CD4-positive, alpha-beta T cell treated with Interleukin-6 for 4 hours (primary cell): ENCODE measurements around the gene ITGB3BP.
"Not testable (repeated sequence)": the region's sequence is repeated elsewhere in the genome, so short reads cannot be mapped to it uniquely, and the experiment has no call there.

ENCODE experiments used
- DNase-seq: peaks from one replicate; pipeline ENCODE4 v3.0.0-alpha.2; 2020; ENCODE audit warnings: mixed read lengths

Gene ITGB3BP

DNA sequence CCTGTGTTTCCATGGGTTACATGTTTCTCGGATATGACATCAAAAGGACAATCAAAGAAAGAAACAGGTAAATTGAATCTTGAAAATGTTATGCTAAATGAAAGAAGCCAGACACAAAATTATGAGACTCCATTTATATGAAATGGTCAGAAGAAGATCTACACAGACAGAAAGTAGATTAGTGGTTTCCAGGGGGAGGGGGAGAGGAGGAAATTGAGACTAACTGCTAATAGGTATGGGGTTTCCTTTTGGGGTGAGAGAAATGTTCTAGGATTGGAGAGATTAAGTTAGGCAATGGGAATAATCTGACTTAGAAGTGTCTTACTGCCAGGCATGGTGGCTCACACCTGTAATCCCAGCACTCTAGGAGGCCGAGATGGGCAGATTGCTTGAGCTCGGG is 21.8 kb downstream of the ITGB3BP start:
- no peak for DNase-seq

DNA sequence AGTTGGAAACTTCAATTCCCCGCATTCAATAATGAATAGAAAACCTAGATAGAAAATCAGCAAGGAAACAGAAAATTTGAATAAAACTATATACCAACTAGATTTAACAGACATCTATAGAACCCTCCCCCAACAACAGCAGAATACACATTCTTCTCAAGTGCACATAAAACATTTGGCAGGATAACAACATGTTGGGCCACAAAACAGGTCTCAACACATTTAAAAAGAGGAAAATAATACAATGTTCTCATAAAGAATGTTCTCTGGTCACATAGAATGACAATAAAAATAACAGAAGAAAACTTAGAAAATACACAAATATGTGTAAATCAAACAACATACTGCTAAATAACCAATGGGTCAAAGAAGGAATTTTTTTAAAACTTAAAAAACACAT is 24.9 kb downstream of the ITGB3BP start:
- DNase-seq, result no peak

DNA sequence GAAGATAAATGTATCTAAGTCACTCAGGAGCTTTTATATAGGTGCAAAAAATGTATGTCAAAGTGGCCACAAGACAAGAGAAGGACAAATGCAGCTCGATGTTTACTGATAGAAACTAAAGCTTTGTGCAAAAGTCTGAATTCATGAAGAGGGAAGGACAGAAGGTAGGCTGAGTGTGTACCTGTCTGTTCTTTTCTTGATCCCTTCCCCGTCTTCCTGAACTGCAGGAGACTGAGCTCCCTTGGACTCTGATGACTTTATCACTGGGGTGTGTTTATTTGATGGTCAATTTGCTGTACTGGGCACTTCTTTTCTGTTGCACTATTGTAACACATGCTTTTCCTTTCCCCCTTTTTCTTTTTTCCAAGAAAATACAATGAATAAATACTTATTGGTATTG is 25.4 kb downstream of the ITGB3BP start:
- no peak for DNase-seq

DNA sequence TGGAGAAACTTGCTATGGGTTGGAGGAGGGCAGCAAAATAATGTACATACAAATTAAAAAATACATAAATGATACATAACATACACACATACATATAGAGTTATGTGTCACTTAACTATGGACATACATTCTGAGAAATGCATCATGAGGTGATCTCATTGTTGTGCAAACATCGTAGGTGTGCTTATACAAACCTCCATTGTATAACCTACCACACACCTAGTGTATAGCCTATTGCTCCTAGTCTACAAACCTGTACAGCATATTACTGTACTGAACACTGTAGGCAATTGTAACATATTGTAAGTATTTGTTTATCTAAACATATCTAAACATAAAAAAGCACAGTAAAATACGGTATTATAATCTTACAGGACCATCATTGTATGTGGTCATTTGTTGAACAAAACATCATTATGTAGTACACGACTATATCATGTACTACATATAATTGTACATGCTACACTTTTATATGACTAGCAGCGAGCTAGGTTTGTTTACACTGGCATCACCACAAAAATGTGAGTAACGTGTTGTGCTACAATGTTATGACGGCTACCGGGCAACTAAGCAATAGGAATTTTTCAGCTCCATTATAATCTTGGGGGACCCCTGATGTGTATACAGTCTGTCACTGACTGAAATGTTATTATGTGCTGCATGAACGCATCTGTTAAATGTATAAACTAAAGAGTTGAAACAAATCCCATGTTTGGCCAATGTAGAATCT is 35.5 kb downstream of the ITGB3BP start:
- no peak for DNase-seq

DNA sequence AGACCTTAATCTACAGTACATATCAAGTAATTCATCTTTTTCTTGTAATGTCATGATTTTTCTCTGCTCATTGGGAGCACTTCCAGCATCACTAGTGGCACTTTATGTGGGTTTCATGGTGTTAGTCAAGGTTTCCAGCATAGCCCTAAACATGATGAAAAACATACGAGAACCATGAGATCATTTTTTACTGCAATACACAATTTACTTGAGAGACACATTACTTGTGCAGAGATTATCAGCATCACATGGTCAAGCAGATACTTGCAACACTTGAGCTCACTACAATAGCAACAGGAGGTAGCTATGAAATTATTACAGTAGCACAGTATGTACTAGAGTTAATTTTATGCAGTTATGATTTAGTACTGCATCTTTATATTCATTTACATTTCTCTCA is 36.4 kb downstream of the ITGB3BP start:
- DNase-seq, result no peak

DNA sequence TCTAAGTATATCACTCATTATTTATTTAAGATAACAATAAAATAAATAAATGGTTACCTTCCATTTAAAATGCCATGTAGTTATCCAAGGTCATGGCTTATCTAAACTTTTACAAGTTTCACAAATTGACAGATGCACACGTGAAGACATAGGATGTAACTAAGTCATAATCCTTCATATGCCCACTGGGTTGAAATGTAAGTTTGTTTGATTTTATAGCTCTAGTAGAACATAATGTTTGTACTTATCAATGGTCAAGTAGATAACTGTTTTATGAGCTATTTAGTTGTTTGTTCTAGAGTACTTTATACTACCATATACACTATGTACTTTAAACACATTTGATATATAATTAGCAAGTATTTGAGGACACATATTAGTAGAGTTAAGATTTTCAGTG is 43.0 kb downstream of the ITGB3BP start:
- DNase-seq, result no peak

DNA sequence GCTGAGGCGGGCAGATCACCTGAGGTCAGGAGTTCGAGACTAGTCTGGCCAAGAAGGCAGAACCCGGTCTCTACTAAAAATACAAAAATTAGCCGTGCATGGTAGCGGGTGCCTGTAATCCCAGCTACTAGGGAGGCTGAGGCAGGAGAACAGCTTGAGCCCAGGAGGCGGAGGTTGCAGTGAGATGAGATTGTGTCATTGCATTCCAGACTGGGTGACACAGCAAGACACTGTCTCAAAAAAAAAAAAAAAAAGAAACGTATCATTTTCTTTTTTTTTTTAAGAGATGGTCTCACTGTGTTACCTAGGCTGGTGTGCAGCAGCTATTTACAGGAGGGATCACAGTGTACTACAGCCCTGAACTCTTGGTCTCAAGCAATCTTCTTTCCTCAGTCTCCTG is 47.3 kb downstream of the ITGB3BP start:
- DNase-seq, result no peak

DNA sequence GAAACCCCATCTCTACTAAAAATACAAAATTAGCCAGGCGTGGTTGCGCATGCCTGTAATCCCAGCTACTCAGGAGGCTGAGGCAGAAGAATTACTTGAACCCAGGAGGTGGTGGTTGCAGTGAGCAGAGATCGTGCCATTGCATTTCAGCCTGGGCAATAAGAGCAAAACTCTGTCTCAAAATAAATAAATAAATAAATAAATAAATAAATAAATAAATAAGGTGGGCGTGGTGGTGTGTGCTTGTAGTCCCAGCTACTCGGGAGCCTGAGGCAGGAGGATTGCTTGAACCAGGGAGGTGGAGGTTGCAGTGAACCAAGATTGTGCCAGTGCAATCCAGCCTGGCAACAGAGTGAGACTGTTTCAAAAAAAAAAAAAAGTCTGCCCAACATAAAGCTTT is 54.3 kb downstream of the ITGB3BP start:
- not testable (repeated sequence) for DNase-seq

DNA sequence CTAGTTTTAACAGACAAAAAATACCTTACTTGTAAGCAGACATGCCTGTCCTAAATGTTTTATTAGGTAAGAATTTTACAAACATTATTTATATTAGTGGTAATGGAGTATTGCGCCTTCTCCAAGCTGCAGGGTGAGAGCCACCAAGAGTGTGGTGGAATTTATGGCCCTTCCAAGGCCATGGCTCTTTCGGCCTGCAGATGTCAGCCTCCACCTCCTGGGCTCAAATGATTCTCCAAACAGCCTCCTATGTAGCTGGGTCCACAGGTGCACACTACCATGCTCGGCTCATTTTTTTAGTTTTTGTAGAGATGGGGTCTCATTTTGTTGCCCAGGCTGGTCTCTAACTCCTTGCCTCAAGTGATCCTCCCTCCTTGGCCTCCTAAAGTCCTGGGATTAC is 56.3 kb downstream of the ITGB3BP start:
- no peak for DNase-seq

DNA sequence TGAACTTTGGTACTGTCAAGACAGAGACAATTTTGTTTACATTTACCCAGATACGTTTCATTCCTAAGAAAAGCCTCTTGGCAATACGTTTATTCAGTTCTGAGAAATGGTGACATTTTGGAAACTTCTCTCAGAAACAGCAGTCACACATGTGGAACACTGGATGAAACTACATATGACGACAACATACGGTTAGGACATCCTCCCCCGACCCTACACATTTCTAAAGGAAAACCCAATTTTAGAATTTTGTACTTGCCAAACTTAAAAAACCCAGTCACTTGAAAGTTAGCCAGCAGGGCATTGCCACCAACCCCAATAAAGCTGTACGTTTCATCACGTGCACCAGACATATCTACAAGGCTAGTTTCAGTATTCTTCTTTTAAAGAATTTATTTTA is 56.8 kb downstream of the ITGB3BP start:
- no peak for DNase-seq

DNA sequence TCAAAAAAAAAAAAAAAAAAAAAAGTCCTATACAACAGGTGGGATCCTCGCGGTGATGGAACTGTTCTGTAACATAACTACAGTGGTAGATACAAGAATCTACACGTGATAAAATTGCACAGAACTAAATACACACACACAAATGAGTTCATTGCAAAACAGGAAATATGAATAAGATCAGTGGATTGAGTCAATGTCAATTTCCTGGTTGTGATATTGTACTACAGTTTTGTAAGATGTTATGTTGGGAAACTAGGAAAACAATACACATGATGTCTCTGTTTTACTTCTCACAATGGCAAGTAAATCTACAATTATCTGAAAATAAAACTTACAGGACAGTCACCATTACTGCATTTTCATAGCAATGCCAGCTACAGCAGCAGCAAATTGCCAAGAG is 59.8 kb downstream of the ITGB3BP start:
- DNase-seq, result no peak

DNA sequence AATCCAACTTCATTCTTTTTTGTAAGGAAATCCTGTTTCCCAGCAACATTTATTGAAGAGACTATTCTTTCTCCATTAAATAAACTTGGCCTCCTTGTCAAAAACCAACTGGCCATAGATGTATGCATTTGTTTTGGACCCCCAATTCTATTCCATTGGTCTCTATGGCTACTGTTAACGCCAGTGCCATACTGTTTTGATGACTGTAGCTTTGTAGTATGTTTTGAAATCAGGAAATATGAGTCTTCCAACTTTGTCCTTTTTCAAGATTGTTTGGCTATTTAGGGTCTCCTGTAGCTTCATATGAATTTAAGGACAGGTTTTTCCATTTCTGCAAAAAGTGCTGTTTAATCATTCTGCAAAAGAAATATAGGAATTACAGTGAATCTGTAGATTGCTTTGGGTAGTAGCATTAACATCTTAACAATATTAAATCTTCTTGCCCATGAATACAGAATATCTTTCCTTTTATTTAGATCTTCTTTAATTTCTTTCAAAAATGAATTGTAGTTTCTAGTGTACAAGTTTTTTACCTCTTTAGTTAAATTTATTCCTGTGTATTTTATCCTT is 61.3 kb downstream of the ITGB3BP start:
- DNase-seq, result no peak

DNA sequence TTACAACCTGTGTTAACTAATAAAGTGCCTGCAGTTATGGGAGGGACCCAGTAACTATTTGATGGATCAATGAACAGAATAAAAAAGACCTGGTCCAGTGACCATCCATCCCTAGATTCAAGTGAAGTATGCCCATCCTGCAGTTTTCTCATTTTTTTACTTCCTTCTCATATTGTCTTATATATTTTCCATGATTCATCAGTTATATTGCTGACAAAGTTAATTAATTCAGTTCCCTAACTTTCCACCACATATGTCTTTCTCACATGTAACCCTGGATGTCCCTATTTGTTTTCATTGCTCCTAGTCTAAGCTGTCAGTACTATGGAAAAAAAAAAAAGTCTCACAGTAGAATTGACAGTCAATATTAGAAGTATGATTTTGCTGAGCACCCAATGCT is 64.3 kb downstream of the ITGB3BP start:
- DNase-seq, result no peak

DNA sequence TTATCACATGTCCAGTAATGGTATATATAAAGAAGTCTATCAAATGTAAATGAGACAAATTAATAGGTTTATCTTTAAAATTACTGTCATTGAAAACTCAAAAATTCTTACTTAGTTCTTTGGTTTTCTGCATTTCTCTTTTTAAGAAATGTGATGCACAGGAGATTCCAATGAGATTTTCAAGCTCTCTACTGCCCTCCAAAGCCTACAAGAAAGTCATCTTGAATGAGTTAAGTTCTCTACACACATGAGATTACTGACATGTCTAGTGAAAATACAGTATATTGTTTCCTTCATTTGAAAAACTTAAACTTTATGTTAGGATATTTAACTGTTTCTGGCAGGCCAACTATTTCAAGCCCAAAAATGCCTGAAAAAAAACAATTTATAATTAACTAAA is 68.8 kb downstream of the ITGB3BP start:
- no peak for DNase-seq

DNA sequence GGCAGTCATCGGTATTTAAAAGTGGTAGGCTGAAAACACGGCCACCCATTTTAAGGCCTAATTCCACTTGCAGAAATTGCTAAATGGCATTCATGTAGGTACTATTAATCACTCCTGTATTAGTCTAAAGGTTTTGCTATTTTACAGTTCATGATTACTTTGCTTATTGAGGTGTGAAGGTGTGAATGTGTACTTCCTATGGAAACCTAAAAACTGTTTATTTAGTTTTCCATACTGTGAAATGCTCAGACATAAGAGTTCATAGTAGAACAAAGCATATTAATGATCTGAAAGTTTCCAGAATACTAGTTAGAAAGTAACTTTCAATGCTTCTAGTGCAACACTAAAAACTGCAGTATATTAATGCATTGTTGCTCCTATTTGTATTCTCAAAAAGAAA is 69.8 kb downstream of the ITGB3BP start:
- DNase-seq, result no peak

DNA sequence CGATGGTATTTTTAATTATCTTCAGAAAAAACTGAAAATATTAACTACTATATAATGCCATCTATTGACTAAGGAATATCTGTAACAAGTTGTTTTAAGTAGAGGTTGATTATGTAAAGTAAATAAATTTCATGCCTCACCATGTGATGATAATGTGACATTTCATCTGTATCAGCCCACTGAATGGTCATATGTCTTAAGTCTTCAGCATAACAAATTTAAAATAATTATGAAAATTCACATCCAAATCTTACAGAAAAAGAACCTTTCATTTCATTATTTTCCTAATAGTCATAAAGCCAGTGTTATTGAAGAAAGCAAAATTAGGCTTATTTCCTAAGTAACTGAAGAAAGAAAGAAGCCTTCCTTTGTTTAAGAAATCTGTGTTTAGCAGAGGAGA is 72.6 kb downstream of the ITGB3BP start:
- DNase-seq, result no peak

DNA sequence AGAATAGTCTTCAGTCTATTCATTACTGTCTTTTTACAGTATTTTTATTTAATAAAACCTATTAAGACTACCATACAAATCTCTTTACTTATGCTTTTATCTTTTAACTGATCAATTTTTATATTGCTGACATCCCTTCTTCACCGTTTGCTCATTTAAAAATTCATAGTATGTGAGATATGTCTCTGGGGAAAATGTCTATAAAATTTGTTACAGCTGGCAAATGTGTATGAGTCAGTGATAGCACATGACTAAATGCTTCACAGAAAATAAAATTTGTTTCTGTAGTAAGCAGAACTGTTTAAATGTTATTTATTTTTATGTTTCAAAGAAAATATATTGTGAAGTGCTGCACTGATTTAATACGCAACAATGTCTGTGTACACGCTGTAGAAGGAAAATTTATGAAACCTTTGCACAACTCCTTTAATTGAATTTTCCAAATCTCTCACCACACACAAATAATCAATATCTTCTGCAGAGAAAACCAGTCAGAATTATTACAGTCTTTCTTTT is 74.2 kb downstream of the ITGB3BP start:
- DNase-seq, result no peak

DNA sequence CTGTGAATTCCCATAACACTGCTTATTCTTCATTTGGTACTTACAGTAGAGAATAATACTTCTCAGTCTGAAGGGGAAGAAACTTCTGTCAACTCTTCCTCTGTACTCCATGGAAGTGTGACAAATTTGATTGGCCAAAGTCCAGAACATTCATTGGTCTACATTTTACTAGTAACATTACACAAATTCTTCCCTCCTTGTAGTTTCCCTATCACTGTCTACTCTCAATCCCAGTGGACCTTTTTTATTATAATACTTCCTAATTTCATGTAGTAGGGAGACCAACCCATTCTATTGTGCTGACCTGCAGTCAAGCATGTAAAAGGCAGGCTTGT is 80.9 kb downstream of the ITGB3BP start:
- no peak for DNase-seq

DNA sequence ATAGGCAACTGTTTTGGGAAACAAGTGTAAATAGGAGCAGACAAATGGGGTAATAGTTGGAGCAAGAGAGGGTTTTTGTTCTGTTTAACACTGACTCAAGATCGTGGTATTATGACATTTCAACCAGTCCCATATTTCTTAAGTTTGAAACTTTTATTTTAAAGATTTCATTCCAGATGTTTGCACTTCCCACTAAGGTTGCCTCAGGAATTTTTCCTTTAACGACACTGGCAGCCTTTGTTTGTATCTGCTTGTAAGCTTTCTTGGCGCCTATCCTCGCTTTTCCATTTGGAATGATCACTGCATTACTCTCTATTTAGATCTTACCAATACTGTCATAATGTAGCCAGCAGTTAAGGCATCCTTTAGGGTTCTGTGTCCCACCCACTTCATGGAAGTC is 87.9 kb downstream of the ITGB3BP start:
- DNase-seq, result no peak

DNA sequence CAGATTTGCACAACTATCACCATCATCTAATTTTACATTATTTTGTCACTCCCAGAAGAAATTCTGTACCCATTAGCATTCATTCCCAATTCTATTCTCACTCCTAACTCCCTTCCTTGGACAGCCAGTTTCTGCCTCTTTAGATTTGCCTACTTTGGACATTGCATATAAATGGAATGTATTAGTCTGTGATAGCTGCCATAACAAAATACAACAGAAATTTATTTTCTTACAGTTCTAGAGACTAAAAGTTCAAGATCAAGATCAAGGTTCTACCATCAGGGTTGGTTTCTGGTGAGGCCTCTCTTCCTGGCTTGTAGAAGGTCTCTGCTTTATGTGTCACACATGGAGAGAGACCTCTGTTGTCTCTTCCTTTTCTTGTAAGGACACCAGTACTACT is 93.7 kb downstream of the ITGB3BP start:
- no peak for DNase-seq

DNA sequence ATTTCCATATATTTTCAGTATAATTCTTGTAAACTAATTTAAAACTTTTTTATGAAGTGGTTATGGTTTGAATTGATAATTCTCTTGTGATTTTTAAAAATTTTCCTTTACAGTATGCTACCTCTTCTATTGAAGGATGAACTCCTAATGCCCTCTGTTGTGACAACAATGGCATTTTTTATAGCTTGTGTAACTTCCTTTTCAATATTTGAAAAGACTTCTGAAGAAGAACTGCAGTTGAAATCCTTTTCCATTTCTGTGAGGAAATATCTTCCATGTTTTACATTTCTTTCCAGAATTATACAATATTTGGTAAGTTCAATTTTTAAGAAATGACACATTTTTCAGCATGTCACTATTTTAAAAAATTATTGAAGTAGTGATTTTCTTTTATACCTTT is 94.2 kb downstream of the ITGB3BP start:
- DNase-seq, result no peak

DNA sequence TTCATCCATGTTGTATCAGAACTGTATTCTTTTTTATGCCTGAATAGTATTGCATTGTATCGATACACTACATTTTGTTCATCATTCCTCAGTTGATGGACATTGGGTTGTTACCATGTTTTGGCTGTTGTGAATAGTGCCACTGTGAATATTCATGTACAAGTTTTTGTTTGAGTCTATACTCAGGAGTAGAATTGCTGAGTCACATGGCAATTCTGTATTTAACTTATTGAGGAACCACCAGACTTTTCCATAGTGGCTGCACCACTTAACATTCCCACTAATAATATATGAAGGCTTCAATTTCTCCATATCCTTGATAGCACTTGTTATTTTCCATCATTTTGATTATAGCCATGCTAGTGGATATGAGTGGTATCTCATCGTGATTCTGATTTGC is 99.4 kb downstream of the ITGB3BP start:
- no peak for DNase-seq

DNA sequence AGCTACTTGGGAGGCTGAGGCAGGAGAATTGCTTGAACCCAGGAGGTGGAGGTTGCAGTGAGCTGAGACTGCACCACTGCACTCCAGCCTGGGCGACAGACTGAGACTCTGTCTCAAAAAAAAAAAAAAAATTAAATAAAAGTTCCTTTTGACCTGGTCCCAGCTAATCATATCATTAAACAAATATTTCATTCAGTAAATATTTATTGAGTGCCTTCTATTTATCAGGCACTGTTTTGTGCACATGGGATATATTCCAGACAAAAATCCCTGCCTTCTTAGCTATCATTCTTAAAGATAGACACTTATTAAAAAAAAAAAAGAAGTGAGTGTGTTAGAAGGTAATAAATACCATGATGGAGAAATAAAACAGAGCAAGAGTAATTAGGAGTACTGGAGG is 102.3 kb downstream of the ITGB3BP start:
- not testable (repeated sequence) for DNase-seq

DNA sequence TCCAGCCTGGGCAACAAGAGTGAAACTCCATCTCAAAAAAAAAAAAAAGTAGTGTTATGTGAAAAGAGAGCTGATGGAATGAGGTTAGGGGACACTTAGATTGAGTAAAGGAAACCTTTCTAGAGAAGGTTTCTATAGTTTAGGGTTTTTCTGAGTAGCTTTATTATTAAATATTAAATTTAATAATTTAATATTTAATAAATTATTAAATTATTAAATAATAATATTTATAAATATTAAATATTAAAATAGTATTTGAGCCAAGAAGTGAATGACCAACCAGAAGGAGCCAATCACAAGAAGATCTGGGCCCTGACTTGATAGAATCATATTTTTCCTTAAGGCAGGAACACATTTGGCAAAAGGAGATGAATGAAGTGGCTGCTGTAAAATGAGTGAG is 104.9 kb downstream of the ITGB3BP start:
- DNase-seq, result no peak

DNA sequence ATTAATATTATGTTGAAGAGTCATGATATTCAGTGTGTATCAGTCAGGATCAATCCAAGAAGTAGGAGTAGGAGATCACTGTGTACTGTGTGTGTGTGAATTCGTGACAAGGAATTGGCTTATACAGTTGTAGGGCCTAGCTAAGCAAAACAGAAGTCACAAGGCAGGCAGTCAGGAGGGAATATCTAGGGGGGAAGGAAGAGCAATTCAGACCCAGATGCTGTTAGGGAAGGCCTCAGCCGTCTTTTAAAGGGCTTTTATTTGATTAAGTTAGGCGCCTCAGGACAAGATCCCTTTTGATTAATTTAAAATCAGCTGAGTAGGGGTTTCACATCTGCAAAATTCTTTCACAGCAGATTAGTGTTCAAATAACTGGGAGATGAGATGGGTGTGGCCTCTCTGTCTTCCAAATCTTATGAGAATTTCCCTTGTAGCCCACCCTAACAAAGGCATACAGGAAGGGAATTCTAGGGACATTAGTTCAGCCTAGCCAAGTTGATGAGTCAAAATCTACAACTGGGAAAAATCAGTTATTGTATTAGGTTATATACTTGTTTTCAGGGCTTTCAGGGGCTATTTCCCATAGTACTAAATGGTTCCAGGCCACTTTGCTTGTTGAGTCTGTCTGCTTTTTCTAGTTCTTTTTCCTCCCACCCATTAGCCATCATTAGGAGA is 108.2 kb downstream of the ITGB3BP start:
- DNase-seq, result no peak
